PC-9 (cell line): ENCODE results near the gene SERTAD4. TPM values are rescaled to one million over a fixed set of nuclear protein-coding genes. Genes with fewer than 3 reads are reported as not detected.

Experiments
- BruUV-seq: library from RNA; stranded (reverse); fragments of 400-500 nt; replicated peaks from 2 replicates; lab custom pipeline; 2021; lab: Mats Ljungman, UMichigan
- CTCF ChIA-PET: fragments of 300-600 bp; sonication (Branson Sonifier 250); formaldehyde crosslinking; loops from one replicate; lab custom pipeline; 2022; ENCODE audit warnings: antibody characterized with exemption; lab: Charles Lee
- POLR2A ChIA-PET: fragments of 300-600 bp; sonication (Branson Sonifier 250); formaldehyde crosslinking; loops from one replicate; lab custom pipeline; 2022; ENCODE audit warnings: antibody characterized with exemption; ENCODE audit not compliant: unreplicated experiment; lab: Charles Lee
- DNase-seq, 2 experiments: peaks; one replicate each; pipeline versions ENCODE4 v3.0.0 to v3.0.0-alpha.2; 2015 to 2022; ENCODE audit warnings: mixed read lengths in 1 of 2
- H2AFZ ChIP-seq: fragments of 200-600 bp; sonication (generic); 2 replicates; pipeline ENCODE4 v1.8.1; 2017; ENCODE audit warnings: antibody characterized with exemption
- H3F3A ChIP-seq: fragments of 200-600 bp; sonication (generic); 2 replicates; pipeline ENCODE4 v1.8.1; 2017; ENCODE audit warnings: antibody characterized with exemption, mild to moderate bottlenecking, low read depth; ENCODE audit not compliant: insufficient read depth
- H3K27ac ChIP-seq: fragments of 200-600 bp; sonication (generic); 2 replicates; pipeline ENCODE4 v1.6.1; 2016; ENCODE audit warnings: mixed run types
- H3K27me3 ChIP-seq: fragments of 200-600 bp; sonication (generic); 2 replicates; pipeline ENCODE4 v1.6.1; 2016; ENCODE audit warnings: low read depth, mixed run types; ENCODE audit not compliant: insufficient read depth
- H3K36me3 ChIP-seq: fragments of 200-600 bp; sonication (generic); 2 replicates; pipeline ENCODE4 v1.6.1; 2016; ENCODE audit warnings: low read depth, mixed run types
- H3K4me1 ChIP-seq: fragments of 200-600 bp; sonication (generic); replicated peaks from 2 replicates; pipeline ENCODE4 v1.6.1; 2016; ENCODE audit warnings: mixed run types; ENCODE audit not compliant: insufficient read depth
- H3K4me2 ChIP-seq: fragments of 200-600 bp; sonication (generic); 2 replicates; pipeline ENCODE4 v1.6.1; 2017; ENCODE audit warnings: mixed run types
- H3K4me3 ChIP-seq: fragments of 200-600 bp; sonication (generic); 2 replicates; pipeline ENCODE4 v1.6.1; 2016; ENCODE audit warnings: mixed run types
- H3K79me2 ChIP-seq: fragments of 200-600 bp; sonication (generic); 2 replicates; pipeline ENCODE4 v1.6.1; 2017; ENCODE audit warnings: low read depth, mixed run types
- H3K9me2 ChIP-seq: fragments of 200-600 bp; sonication (generic); 2 replicates; pipeline ENCODE4 v1.8.1; 2017; ENCODE audit warnings: mild to moderate bottlenecking; ENCODE audit not compliant: insufficient read depth
- H3K9me3 ChIP-seq: fragments of 200-600 bp; sonication (generic); 2 replicates; pipeline ENCODE4 v1.8.1; 2016; ENCODE audit warnings: low read depth; ENCODE audit not compliant: insufficient read depth
- H4K20me1 ChIP-seq: fragments of 200-600 bp; sonication (generic); 2 replicates; pipeline ENCODE4 v1.8.1; 2017; ENCODE audit not compliant: insufficient read depth
- EZH2 ChIP-seq: fragments of 200-600 bp; sonication (generic); IDR thresholded peaks from 2 replicates; pipeline ENCODE4 v1.8.0; 2017; ENCODE audit warnings: antibody characterized with exemption, low read depth
- intact Hi-C: fragments of 100-400 bp; cut with micrococcal nuclease; formaldehyde crosslinking; loops from one replicate; pipeline ENCODE4 v1.10.0; 2022; ENCODE audit not compliant: unreplicated experiment
- total RNA-seq: library from RNA; stranded (reverse); gene quantifications from 2 replicates; pipeline ENCODE4 v1.2.3, GENCODE V29; 2021
- TF ChIP-seq, protein P1 (sequence below): fragments of 200-600 bp; sonication (generic); conservative IDR thresholded peaks from 2 replicates; pipeline ENCODE4 v1.6.1; 2017; ENCODE audit warnings: mixed run types, antibody characterized with exemption, mild to moderate bottlenecking, moderate library complexity

The SERTAD4 gene
- total RNA-seq, 1 experiment from 2014 or later: 22.6 TPM

DNA sequence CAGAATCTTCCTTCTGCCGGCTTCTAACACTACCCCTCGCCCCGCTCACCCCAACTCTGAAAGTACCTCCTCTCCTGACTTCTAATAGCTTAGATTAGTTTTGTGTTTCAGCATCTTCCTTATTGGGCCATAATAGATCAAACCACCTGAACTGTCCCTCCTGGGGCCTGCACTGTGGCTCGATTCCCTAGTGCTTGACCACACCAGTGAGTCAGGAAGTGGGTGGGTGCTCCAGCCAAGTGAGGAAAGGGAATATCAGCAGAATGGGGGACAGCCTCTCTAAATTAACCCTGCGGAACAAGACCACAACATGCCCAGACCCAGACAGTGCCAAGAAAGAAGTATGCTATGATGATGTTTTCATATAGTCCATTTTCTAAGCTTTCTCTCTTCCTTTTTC lies 8.5 kb downstream of the SERTAD4 start:
- Histone ChIP-seq H3K4me2 (no peak overlapping the region), H3K9me3 (no peaks in the 10 kb centered on the region), H3K27me3 (no peaks in the 10 kb centered on the region), H3K4me3 (no peak overlapping the region), H4K20me1 (no peaks in the 10 kb centered on the region), H3K9me2 (no peaks in the 10 kb centered on the region), H3K27ac (no peak overlapping the region), H2AFZ (no peak overlapping the region), H3K79me2 (no peaks in the 10 kb centered on the region), H3K4me1 (peaks cover 20% of the 10 kb centered on the region), H3K36me3 (no peaks in the 10 kb centered on the region), H3F3A (peaks cover 11% of the 10 kb centered on the region; the same call in 1 of the 2 replicates)
- CTCF ChIA-PET: interaction anchor here (0.7 kb wide), 1 partner anchor 128 kb away, joined by 4 read pairs; no protein-coding TSS in a partner anchor
- TF ChIP-seq EZH2: no peak
- no TSS peak for BruUV-seq
- POLR2A ChIA-PET: interaction anchor here (0.7 kb wide), 1 partner anchor 9 kb away, joined by 16 read pairs; no protein-coding TSS in a partner anchor
- DNase-seq: no peak
- intact Hi-C loops: no loop called here

DNA sequence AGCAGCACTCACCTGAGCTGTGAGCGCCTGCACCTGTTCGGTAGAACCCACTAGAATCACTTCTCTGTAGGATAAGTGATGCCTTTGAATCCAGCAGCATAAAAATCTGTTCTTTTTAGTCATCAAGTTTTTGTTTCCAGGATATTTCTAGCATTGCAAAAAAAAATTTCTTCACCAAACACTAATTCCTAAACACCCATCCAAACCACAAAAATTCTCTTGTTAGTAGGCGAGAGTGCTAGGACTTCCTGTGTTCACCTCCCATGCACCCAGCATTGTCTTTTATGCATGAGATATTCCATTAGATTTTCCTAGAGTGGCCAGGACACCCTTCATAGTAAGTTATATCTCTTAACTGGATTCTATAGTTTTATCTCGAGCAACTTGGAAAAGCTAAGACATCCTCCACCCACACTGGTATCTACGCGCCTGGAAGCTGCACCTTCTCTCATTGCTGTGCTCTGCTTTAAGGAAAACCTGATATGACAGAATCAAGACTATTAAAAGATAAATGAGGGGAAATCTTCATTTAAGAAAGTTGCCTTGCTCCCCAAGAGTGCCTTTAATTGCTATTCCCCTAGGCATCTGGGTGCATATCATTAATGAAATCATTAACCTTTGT lies 12.3 kb downstream of the SERTAD4 start:
- H3K4me1 ChIP-seq: peaks cover under 1% of the 10 kb centered on the region
- no peak overlapping the region for H2AFZ ChIP-seq
- peaks cover 7% of the 10 kb centered on the region; the same call in 1 of the 2 replicates for H3F3A ChIP-seq
- H3K9me2 ChIP-seq: no peaks in the 10 kb centered on the region
- H3K36me3 ChIP-seq: no peaks in the 10 kb centered on the region
- no peaks in the 10 kb centered on the region for H3K27me3 ChIP-seq
- BruUV-seq: no TSS peak
- intact Hi-C loops: no loop called here
- ChIA-PET CTCF (interaction anchor here (0.5 kb wide), 1 partner anchor 47 kb away, joined by 3 read pairs; no protein-coding TSS in a partner anchor), POLR2A (interaction anchor here (0.6 kb wide), 1 partner anchor 638 kb away, joined by 4 read pairs; no protein-coding TSS in a partner anchor)
- no peak overlapping the region for H3K4me3 ChIP-seq
- TF ChIP-seq, protein P1, sequence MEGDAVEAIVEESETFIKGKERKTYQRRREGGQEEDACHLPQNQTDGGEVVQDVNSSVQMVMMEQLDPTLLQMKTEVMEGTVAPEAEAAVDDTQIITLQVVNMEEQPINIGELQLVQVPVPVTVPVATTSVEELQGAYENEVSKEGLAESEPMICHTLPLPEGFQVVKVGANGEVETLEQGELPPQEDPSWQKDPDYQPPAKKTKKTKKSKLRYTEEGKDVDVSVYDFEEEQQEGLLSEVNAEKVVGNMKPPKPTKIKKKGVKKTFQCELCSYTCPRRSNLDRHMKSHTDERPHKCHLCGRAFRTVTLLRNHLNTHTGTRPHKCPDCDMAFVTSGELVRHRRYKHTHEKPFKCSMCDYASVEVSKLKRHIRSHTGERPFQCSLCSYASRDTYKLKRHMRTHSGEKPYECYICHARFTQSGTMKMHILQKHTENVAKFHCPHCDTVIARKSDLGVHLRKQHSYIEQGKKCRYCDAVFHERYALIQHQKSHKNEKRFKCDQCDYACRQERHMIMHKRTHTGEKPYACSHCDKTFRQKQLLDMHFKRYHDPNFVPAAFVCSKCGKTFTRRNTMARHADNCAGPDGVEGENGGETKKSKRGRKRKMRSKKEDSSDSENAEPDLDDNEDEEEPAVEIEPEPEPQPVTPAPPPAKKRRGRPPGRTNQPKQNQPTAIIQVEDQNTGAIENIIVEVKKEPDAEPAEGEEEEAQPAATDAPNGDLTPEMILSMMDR: no peak
- TF ChIP-seq EZH2: no peak
- H3K4me2 ChIP-seq: no peak overlapping the region
- H3K79me2 ChIP-seq: no peaks in the 10 kb centered on the region
- H4K20me1 ChIP-seq: no peaks in the 10 kb centered on the region
- H3K9me3 ChIP-seq: no peaks in the 10 kb centered on the region
- DNase-seq: no peak
- no peak overlapping the region for H3K27ac ChIP-seq

DNA sequence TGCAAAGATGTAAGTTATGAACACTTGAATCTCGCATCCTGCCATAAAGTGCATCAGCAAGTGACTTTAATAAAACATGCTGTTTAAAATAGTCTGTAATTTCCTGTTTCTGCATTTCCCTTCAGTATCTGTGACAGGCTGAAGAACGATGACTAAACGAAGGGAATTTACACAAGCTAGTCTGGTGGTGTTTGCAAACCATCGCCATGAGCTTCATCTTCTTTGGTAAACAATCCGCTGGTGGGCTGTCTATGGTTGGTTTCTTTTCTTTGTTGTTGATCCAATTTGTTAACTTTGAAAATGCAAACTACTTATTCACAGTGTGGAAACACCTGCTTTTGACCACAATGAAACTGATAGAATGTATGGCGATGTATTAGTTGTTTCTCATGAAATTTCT lies 13.9 kb downstream of the SERTAD4 start:
- no peak for TF ChIP-seq EZH2
- TF ChIP-seq, protein P1: no peak
- intact Hi-C loops: no loop called here
- DNase-seq: no peak
- Histone ChIP-seq H4K20me1 (no peaks in the 10 kb centered on the region), H3F3A (peaks cover 17% of the 10 kb centered on the region; the same call in 1 of the 2 replicates), H3K79me2 (no peaks in the 10 kb centered on the region), H3K27ac (no peak overlapping the region), H3K4me3 (no peak overlapping the region), H3K4me1 (peaks cover 11% of the 10 kb centered on the region), H3K27me3 (no peaks in the 10 kb centered on the region), H3K36me3 (no peaks in the 10 kb centered on the region), H2AFZ (no peak overlapping the region), H3K9me3 (no peaks in the 10 kb centered on the region), H3K4me2 (no peak overlapping the region), H3K9me2 (no peaks in the 10 kb centered on the region)
- POLR2A ChIA-PET: no interaction called here
- CTCF ChIA-PET: no interaction called here
- BruUV-seq: no TSS peak
